H9 (cell line): ENCODE results near the gene CCDC154. TPM values are rescaled to one million over a fixed set of nuclear protein-coding genes. Genes with fewer than 3 reads are reported as not detected.
A peak's percentile ranks its signal among the peaks of the same experiment; 100 is the strongest.

ENCODE experiments used
- DNase-seq: peaks from one replicate; pipeline ENCODE4 v3.0.0-alpha.2; 2017
- H2AFZ ChIP-seq: one replicate; pipeline ENCODE4 v1.6.1; 2013; ENCODE audit warnings: mild to moderate bottlenecking, low read length, control low read depth, moderate library complexity
- H2AK5ac ChIP-seq: 2 replicates; pipeline ENCODE4 v1.6.1; 2013; ENCODE audit warnings: low read length, control low read depth, mixed read lengths; ENCODE audit not compliant: insufficient read length
- H2BK120ac ChIP-seq: one replicate; pipeline ENCODE4 v1.6.1; 2013; ENCODE audit warnings: low read depth, mild to moderate bottlenecking, low read length, control low read depth, inconsistent platforms; ENCODE audit not compliant: poor library complexity, severe bottlenecking
- H2BK12ac ChIP-seq: 2 replicates; pipeline ENCODE4 v1.6.1; 2013; ENCODE audit warnings: low read length, control low read depth, mixed read lengths, low read depth; ENCODE audit not compliant: insufficient read length
- H2BK15ac ChIP-seq: 2 replicates; pipeline ENCODE4 v1.6.1; 2013; ENCODE audit warnings: low read depth, low read length, control low read depth
- H2BK20ac ChIP-seq: one replicate; pipeline ENCODE4 v1.6.1; 2013; ENCODE audit warnings: low read depth, mild to moderate bottlenecking, low read length, control low read depth, inconsistent platforms; ENCODE audit not compliant: poor library complexity, severe bottlenecking
- H2BK5ac ChIP-seq: 2 replicates; pipeline ENCODE4 v1.6.1; 2013; ENCODE audit warnings: low read length, control low read depth, mixed read lengths; ENCODE audit not compliant: insufficient read length
- H3K14ac ChIP-seq: 2 replicates; pipeline ENCODE4 v1.6.1; 2013; ENCODE audit warnings: low read length, control low read depth; ENCODE audit not compliant: insufficient read depth
- H3K18ac ChIP-seq: 2 replicates; pipeline ENCODE4 v1.6.1; 2013; ENCODE audit warnings: low read depth, mild to moderate bottlenecking, mixed read lengths, low read length, control low read depth; ENCODE audit not compliant: insufficient read length
- H3K23ac ChIP-seq: 2 replicates; pipeline ENCODE4 v1.6.1; 2013; ENCODE audit warnings: low read length, control low read depth, mixed read lengths, low read depth; ENCODE audit not compliant: insufficient read length
- H3K23me2 ChIP-seq: 2 replicates; pipeline ENCODE4 v1.6.1; 2013; ENCODE audit warnings: low read depth, mild to moderate bottlenecking, mixed read lengths, low read length, control low read depth; ENCODE audit not compliant: insufficient read length, poor library complexity, severe bottlenecking
- H3K27ac ChIP-seq: 2 replicates; pipeline ENCODE4 v1.5.1; 2013; ENCODE audit warnings: low read length, control low read depth, mixed read lengths, low read depth; ENCODE audit not compliant: insufficient read length
- H3K27me3 ChIP-seq: 2 replicates; pipeline ENCODE4 v1.6.1; 2013; ENCODE audit warnings: low read length, control low read depth, inconsistent platforms; ENCODE audit not compliant: insufficient read depth
- H3K4ac ChIP-seq: 2 replicates; pipeline ENCODE4 v1.6.1; 2013; ENCODE audit warnings: low read depth, mild to moderate bottlenecking, control low read depth, inconsistent platforms, low read length, moderate library complexity
- H3K4me1 ChIP-seq: 2 replicates; pipeline ENCODE4 v1.6.1; 2013; ENCODE audit warnings: low read length, control low read depth, inconsistent platforms; ENCODE audit not compliant: insufficient read depth
- H3K4me2 ChIP-seq: 2 replicates; pipeline ENCODE4 v1.6.1; 2013; ENCODE audit warnings: low read length, control low read depth, mixed read lengths; ENCODE audit not compliant: insufficient read length, insufficient read depth
- H3K56ac ChIP-seq: 2 replicates; pipeline ENCODE4 v1.6.1; 2013; ENCODE audit warnings: low read depth, mild to moderate bottlenecking, mixed read lengths, low read length, control low read depth; ENCODE audit not compliant: insufficient read length
- H3K79me1 ChIP-seq: 2 replicates; pipeline ENCODE4 v1.6.1; 2013; ENCODE audit warnings: low read depth, mild to moderate bottlenecking, moderate library complexity, low read length, control low read depth, inconsistent platforms; ENCODE audit not compliant: insufficient read depth, poor library complexity, severe bottlenecking
- H3K79me2 ChIP-seq: 2 replicates; pipeline ENCODE4 v1.6.1; 2013; ENCODE audit warnings: low read length, control low read depth, inconsistent platforms; ENCODE audit not compliant: insufficient read depth
- H3K9ac ChIP-seq: 2 replicates; pipeline ENCODE4 v1.6.1; 2013; ENCODE audit warnings: low read length, control low read depth, mixed read lengths; ENCODE audit not compliant: insufficient read length; ENCODE audit errors: extremely low read depth
- H3K9me3 ChIP-seq: one replicate; pipeline ENCODE4 v1.6.1; 2013; ENCODE audit warnings: low read depth, low read length, inconsistent platforms; ENCODE audit not compliant: control insufficient read depth
- H3T11ph ChIP-seq: one replicate; pipeline ENCODE4 v1.6.1; 2013; ENCODE audit warnings: mild to moderate bottlenecking, low read length, control low read depth, inconsistent platforms
- H4K20me1 ChIP-seq: one replicate; pipeline ENCODE4 v1.6.1; 2013; ENCODE audit not compliant: control insufficient read depth, insufficient read length, insufficient read depth
- H4K5ac ChIP-seq: 2 replicates; pipeline ENCODE4 v1.6.1; 2013; ENCODE audit warnings: low read depth, mild to moderate bottlenecking, mixed read lengths, low read length, control low read depth; ENCODE audit not compliant: insufficient read length
- H4K8ac ChIP-seq: replicated peaks from 2 replicates; pipeline ENCODE4 v1.6.1; 2013; ENCODE audit warnings: low read length, control low read depth, mixed read lengths, low read depth; ENCODE audit not compliant: insufficient read length
- H4K91ac ChIP-seq: 2 replicates; pipeline ENCODE4 v1.6.1; 2013; ENCODE audit warnings: low read depth, mild to moderate bottlenecking, moderate library complexity, mixed read lengths, low read length, control low read depth; ENCODE audit not compliant: insufficient read length
- H3K27ac Mint-ChIP-seq, 3 experiments: 2 replicates in 2 of 3; 3 replicates in 1 of 3; pipeline ENCODE4 v1.8.0; 2020 to 2021; ENCODE audit warnings: mixed read lengths in 3 of 3, mild to moderate bottlenecking in 1 of 3, moderate library complexity in 1 of 3
- H3K27me3 Mint-ChIP-seq: 2 replicates; pipeline ENCODE4 v1.8.0; 2021; ENCODE audit warnings: low read depth, mild to moderate bottlenecking, moderate library complexity, mixed read lengths
- H3K36me3 Mint-ChIP-seq, 3 experiments: 2 replicates in 2 of 3; 3 replicates in 1 of 3; pipeline ENCODE4 v1.8.0; 2020 to 2021; ENCODE audit warnings: low read depth in 3 of 3, mixed read lengths in 3 of 3; ENCODE audit not compliant: insufficient read depth in 1 of 3
- H3K4me1 Mint-ChIP-seq, 2 experiments: 2 replicates each; pipeline ENCODE4 v1.8.0; 2020; ENCODE audit warnings: mixed read lengths in 2 of 2
- H3K4me3 Mint-ChIP-seq, 2 experiments: 2 replicates in 1 of 2; 3 replicates in 1 of 2; pipeline ENCODE4 v1.8.0; 2020 to 2021; ENCODE audit warnings: mild to moderate bottlenecking in 2 of 2, mixed read lengths in 2 of 2, moderate library complexity in 1 of 2
- H3K9me3 Mint-ChIP-seq, 2 experiments: 2 replicates in 1 of 2; 3 replicates in 1 of 2; pipeline ENCODE4 v1.8.0; 2020; ENCODE audit warnings: mild to moderate bottlenecking in 2 of 2, mixed read lengths in 2 of 2, moderate library complexity in 1 of 2
- CTCF ChIP-seq: fragments of 200-600 bp; sonication (generic); conservative IDR thresholded peaks from 3 replicates; pipeline ENCODE4 v1.8.0; 2021; ENCODE audit warnings: antibody characterized with exemption, mild to moderate bottlenecking
- WGBS: extraction: QIAGEN DNeasy Blood & Tissue Kit; methylation state at CpG from one replicate; pipeline ENCODE4 v1.1.7; 2013; ENCODE audit warnings: missing lambda C conversion rate, low lambda C conversion rate, mixed read lengths; ENCODE audit not compliant: insufficient read length; ENCODE audit errors: extremely low coverage; 5-methylcytosine and 5-hydroxymethylcytosine counted together
- total RNA-seq: library from RNA; stranded (reverse); gene quantifications from 2 replicates; pipeline ENCODE4 v1.2.1, GENCODE V29; 2021

Gene CCDC154
- total RNA-seq, 1 experiment from 2014 or later = 1.3 TPM

GRCh38 chr16:1407753-1408152 lies 36.6 kb downstream of the CCDC154 start:
- no peaks in the 10 kb centered on the region for H3K23me2 ChIP-seq
- H3K9me3 Mint-ChIP-seq = no peaks in the 10 kb centered on the region
- WGBS = no CpG with 5 or more reads among the region's 11 CpGs
- no peak overlapping the region for H3T11ph ChIP-seq
- TF ChIP-seq CTCF = no peak
- no peaks in the 10 kb centered on the region for H3K9me3 ChIP-seq
- H3K27ac Mint-ChIP-seq = peak overlapping the region in 1 of 3 experiments; percentile 70; a peak in 1 of 7 replicates
- H3K79me1 ChIP-seq = no peaks in the 10 kb centered on the region
- H2AFZ ChIP-seq = no peak overlapping the region
- no peak overlapping the region for H3K9ac ChIP-seq
- H3K18ac ChIP-seq = peak overlapping the region; percentile 30
- no peak overlapping the region for H2BK15ac ChIP-seq
- H3K4me1 Mint-ChIP-seq = peaks cover 0 to 2% of the 10 kb centered on the region in 2 experiments; a peak in 1 of 4 replicates
- H2BK5ac ChIP-seq = no peak overlapping the region
- no peak overlapping the region for H3K27ac ChIP-seq
- no peak overlapping the region for H2BK120ac ChIP-seq
- no peak overlapping the region for H3K14ac ChIP-seq
- no peak overlapping the region for H4K8ac ChIP-seq
- no peaks in the 10 kb centered on the region for H3K27me3 ChIP-seq
- no peak overlapping the region for H2AK5ac ChIP-seq
- H3K23ac ChIP-seq = no peak overlapping the region
- H3K27me3 Mint-ChIP-seq = no peaks in the 10 kb centered on the region
- H2BK12ac ChIP-seq = no peak overlapping the region
- no peak overlapping the region for H4K91ac ChIP-seq
- no peaks in the 10 kb centered on the region for H3K4me1 ChIP-seq
- no peak overlapping the region for H2BK20ac ChIP-seq
- H3K79me2 ChIP-seq = no peaks in the 10 kb centered on the region; the same call in 1 of the 2 replicates
- H3K4ac ChIP-seq = no peak overlapping the region
- H4K5ac ChIP-seq = no peak overlapping the region
- H3K4me3 Mint-ChIP-seq = peak overlapping the region; percentile 69 to 70
- no peaks in the 10 kb centered on the region for H4K20me1 ChIP-seq
- no peak overlapping the region for H3K56ac ChIP-seq
- no peak overlapping the region for H3K4me2 ChIP-seq
- no peak for DNase-seq
- H3K36me3 Mint-ChIP-seq = peaks cover 0 to 10% (median 4%) of the 10 kb centered on the region in 3 experiments; a peak in 4 of 7 replicates
